Activated CD8-positive, alpha-beta memory T cell treated with anti-CD3 and anti-CD28 coated beads, Interleukin-2, amount 50 U/mL, for 24 hours (primary cell): Measurements from ENCODE around the gene MINDY1.

Source experiments
- DNase-seq: peaks from one replicate; pipeline ENCODE4 v3.0.0-alpha.2; 2020; ENCODE audit errors: extremely low read depth

The MINDY1 gene

DNA sequence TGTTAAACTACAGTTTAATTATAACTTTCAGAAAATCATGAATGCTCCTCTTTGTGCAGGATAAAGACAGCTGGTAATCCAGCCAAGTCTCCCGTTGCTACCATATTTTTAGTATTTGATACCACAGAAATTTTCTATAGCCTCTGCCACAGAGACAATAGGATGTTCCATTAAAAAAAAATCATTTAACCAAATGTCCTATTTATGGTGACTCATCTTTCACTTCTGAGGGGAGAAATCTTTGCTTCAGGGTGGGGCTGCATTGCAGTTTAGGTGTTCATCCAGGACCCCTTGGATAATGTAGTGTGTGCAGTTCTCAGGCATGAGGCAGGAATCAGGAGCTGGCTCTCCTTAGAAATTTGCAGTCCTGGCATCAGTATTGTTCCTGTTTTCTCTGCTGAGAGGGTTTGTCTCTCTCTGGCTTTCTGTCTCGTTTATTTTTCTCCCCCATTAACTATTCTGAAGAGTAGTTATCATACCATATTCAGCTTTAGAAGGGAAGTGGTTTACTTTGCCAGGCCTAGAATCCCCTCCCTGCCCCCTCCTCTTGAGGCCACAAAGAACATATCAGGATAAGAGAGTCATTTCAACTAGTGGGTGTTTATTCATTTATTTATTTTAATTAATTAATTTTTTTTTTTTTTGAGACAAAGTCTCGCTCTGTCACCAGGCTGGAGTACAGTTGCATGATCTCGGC, 4.6 kb upstream of the MINDY1 start:
- DNase-seq = no peak

GRCh38 chr1:151010346-151010726, 3.6 kb upstream of the MINDY1 start:
- DNase-seq = no peak

DNA sequence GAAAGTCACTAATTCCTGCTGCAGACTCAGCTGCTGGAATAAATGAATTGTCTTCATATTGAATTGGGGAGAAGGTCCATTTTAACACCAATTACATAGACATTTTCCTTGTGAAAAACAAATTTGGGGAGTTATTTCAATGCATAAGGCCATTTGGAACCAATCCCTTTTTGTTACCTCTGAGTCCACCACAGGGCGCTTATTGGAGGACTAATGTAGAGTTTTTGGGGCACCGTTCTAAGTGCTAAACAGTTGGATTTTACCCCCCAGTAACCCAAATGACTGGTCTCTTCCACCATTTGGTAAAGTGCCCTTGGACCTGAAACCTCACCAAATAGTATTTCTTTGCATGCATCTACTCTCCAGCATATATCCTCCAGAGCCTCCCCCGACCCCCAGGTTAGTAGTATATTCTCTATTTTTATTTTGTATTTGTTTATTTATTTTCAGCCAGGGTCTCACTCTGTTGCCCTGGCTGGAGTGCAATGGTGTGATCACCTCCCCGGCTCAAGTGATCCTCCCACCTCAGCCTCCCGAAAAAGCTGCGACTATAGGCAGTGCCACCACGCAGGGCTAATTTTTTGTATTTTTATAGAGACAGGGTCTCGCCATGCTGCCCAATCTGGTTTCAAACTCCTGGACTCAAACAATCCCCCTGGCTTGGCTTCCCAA, 3.1 kb upstream of the MINDY1 start:
- DNase-seq = no peak

DNA sequence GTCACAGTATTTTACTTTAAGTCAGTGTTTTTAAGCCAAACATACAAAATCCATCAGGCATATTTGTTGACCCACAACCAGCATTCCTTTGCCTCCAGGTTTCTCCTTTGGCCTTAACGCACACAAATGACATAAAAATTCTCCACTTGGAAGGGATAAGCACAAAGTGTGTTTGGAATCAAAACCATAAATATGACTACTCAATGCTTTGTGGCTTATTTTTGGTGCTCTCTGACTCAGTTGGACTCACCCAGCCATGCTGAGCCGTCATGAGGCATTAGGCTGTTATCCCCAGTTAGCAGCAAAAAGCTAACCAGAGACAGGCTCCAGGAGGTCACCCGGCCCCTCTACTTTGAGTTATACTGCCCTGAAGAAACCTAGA, 2.5 kb upstream of the MINDY1 start:
- no peak for DNase-seq

- DNase-seq = peak; percentile 90
Measured at GRCh38 chr1:151008244-151009205, 1.8 kb upstream of the MINDY1 start, which contains the start of gene PRUNE1. TSS of gene PRUNE1 (plus strand) at chr1:151008449. CDS start at chr1:151008633, 184 bp downstream.

DNA sequence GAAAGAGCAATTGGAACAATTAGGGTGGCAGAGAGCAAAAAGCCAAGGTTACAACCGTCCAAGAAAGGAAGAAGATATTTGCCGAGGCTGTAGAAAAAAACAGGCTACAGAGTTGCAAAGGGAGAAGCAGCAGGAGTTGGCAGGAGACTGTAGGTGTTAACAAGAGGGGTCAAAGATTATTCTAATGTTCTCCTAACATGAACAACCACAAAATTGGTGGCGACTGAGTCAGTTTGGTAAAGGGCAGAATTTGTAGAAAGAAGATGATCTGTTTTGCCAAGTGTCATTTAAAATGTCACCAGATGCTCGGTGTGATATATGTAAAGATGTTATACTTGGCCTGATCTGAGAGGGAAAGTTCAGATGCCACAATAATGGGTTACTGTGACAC, 1.1 kb upstream of the MINDY1 start:
- no peak for DNase-seq

DNA sequence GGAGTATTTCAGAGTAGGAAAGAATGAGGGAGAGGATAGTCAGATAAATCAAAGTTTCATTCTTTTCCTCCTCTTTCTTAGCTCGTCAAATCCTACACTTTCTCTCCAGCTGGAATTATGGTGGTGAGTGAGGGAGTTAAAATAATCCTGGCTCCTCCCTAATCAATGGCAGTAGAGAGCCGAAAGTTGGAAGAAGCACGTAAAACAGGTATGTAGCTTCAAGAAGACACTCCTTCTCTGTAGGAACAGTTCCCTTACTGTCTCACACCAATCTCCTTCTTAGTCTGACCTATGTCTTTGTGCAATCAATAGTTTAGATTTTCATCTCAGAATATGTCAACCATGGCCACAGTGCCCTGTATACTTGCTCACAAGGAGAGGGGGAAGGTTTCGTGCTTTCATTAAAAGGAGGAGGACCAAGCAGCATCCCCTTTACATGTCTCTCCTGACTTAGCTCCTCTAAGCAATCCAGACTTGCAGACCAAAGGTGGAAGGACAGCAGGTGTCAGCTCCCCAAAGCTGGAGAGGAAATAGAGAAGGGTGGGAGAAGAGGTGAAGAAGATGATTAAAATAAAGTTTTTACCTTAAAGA, 878 bp downstream of the MINDY1 start:
- no peak for DNase-seq

GRCh38 chr1:151003180-151003579, 3.5 kb downstream of the MINDY1 start:
- DNase-seq = no peak

- DNase-seq = no peak
Measured at GRCh38 chr1:151002611-151003010, 4.1 kb downstream of the MINDY1 start.

GRCh38 chr1:151002051-151002450, 4.7 kb downstream of the MINDY1 start:
- no peak for DNase-seq

DNA sequence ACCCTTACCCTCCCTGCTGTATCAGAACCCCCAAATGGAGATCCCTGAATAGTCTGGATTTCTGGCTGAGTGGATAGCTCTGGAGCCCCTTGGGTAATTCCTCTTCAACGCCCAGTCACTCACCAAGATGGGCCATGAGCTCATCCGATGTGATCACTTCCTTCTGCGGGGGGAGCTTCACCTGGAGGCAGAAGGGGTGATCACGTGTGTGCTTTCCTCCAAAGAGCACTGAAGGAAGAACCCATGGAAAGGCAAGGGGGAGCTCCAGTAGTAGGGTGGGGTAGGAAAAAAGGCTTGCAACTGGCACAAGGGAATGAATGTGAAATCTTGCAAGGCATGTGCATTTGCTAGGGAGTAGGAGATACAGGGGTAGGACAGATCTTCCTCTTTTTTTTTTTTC, 5.1 kb downstream of the MINDY1 start:
- DNase-seq = no peak

DNA sequence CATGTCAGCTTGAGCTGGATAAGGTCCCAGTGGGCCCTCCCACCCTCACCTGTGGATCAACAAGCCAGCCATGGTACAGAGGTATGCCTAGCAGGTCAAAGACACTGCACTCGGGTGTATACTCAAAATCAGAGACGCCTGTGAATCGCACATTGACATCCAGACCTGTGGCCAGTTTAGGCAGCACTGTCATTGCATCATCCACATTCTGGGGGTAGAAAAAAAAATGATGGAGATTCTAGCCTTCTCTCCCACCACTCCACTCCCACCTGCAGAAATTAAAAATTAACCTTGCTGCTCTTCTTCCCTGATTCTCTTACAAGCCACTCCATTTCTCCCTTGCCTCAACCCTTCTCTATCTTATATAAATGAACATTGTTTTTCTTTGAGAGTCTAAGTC, 6.3 kb downstream of the MINDY1 start:
- no peak for DNase-seq

DNA sequence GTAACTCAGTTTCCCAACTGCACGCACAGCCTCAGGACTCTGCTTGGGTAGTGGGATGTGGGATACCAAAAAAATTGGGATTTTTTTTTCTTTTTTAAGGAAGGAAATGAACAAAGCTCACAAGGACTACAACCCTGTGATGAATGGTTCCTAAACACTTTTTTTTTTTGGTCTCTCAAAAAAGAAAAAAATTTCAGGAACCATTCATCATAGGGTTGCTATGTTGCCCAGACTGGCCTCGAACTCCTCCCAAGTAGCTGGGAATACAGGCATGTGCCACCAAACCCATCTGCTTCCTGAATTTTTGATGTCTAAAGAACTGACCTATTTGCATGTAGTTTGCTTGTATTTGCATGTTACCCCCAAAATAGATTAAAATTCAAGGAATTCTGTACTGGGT, 6.8 kb downstream of the MINDY1 start:
- DNase-seq = no peak

DNA sequence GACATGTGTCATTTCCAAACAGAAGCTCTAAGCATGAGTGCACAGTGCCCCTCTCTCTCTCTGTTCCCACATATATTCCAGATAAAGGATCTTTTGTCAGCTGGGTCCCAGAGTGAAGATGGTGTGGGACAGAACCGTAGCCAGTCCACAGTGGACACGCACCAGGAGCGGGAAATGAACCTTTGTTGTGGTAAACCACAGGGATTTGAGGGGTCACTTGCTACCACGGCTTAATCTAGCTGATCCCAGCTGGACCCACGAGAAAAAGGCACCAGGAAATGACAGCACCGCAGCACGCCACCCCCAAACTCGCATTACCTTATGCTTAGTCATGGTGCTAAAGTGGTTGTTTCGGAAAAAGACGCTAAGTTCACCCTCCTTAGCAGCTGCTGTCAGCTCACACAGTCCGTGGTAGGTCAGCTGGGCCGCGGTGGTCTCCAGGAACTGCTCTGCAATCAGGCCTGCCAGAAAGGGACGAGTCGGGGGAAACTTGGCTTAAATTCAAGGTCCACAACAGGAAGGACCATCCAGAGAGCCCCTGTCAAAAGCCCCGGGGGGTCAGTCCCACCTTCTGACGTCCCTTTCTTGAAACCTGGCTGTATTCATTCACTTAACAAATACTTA, 7.5 kb downstream of the MINDY1 start:
- DNase-seq = no peak

DNA sequence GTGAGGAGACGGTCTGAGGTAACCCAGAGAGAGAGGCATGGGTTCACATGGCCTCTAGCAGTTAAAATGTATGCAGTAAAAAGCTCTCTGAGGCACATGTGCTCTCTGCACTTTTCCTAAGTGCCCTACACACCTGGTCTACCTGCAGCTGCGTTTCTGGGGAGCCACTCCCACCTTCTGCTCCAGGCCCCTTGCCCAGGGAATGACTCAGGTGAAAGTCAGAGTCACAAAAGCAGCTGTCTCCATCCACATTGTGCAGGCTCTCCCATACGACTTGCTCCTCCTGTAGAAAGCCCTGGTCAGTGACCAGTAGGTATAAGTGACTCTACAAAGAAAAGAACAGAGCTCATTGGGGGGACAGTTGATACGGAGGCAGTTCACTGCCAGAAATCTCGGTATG, 8.8 kb downstream of the MINDY1 start:
- DNase-seq = no peak

- DNase-seq = no peak
Measured at GRCh38 chr1:150997126-150997872, 9.4 kb downstream of the MINDY1 start.

GRCh38 chr1:150995896-150996295, 10.8 kb downstream of the MINDY1 start:
- no peak for DNase-seq

DNA sequence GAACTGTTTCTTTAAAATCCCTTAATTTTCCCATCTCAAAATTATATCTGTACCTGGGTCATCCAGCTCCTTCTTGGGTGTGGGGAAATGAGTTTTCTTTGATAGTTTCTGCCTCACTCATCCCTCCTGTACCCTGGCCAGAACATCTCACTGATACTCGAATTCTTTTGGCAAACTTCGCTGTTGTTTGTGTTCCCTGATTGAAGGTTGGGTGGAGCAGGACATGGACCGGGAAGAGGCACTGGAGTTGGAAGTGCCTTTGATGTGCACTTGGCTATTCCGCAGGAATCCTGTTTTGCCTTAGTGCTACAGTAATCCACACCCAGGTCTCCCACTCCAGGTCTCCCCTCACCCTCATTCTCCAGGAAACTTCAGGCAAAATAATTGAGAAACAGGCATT, 11.2 kb downstream of the MINDY1 start:
- no peak for DNase-seq

DNA sequence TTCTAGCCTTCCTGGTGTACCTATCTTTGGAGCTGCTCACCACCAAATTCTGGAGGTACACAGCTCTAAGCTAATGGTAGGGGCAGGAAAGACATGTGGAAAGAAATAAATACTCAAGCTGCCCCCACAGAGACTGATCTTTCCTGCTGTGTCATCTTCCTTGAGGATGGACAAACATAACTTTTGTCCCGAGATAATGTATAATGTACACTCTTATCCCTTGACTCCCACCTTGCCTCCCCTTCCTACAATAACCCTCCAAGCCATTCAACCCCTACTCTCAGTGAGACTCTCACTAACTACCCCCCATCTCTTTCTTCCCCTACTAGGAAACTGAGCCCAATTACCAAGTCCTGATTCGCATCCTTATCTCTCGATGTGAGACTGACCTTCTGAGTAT, 12.5 kb downstream of the MINDY1 start:
- DNase-seq = no peak

DNA sequence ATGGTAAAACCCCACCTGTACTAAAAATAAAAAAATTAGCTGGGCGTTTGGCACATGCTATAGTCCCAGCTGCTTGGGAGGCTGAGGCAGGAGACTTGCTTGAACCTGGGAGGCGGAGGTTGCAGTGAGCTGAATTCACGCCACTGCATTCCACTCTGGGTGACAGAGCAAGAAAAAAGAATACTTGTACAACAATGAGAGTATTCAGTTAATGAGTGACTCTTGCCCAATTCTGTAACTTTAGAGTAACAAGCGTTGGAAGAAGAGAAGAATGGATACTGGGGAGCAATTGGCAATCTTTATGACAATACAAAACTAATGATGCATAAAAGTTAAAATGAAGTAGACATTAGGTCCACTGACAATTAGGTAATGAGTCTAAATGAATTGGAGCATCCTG, 14.1 kb downstream of the MINDY1 start:
- DNase-seq = no peak

DNA sequence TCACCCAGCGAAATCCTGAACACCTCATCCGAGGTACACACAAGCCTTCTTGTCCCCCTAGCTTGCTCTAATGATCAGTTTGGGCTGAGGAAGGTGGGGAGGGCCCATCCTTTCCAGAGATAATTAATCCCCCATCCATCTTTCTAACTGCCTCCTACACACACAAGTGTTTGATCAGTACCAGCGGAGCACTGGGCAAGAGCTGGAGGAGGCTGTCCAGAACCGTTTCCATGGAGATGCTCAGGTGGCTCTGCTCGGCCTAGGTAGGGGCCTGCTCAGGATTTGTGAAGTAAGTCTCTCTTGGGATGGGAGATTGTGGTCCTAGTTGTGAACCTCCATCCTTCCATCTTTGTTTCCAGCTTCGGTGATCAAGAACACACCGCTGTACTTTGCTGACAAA, 18.8 kb downstream of the MINDY1 start:
- no peak for DNase-seq
